H1 (cell line): Measurements from ENCODE around the gene SNX15. TPM values are rescaled to one million over a fixed set of nuclear protein-coding genes. Genes with fewer than 3 reads are reported as not detected.

Experiments
- EGR1 ChIP-seq: IDR thresholded peaks from 2 replicates; pipeline ENCODE4 v1.6.1; 2011; ENCODE audit warnings: low read depth, low read length, borderline replicate concordance
- HDAC6 ChIP-seq: IDR thresholded peaks from one replicate; pipeline ENCODE4 v1.7.1; 2012; ENCODE audit warnings: low read depth, mild to moderate bottlenecking, inconsistent platforms, low read length, moderate library complexity
- JUND ChIP-seq: IDR thresholded peaks from 2 replicates; pipeline ENCODE4 v1.6.1; 2011; ENCODE audit warnings: mild to moderate bottlenecking, improper control_type of control experiment, low read length
- polyA plus RNA-seq, 7 experiments: library from polyadenylated mRNA; depleted of rRNA in 3 of 7; stranded (reverse) in 5 of 7; unstranded in 2 of 7; fragments of >200 nt in 5 of 7; fragments of 200-250 nt in 2 of 7; gene quantifications; 1 replicate in 5 of 7; 2 replicates in 1 of 7; 4 replicates in 1 of 7; pipeline versions ENCODE4 v1.2.1 to v1.2.3, GENCODE V29; 2011 to 2013; ENCODE audit warnings: missing spikeins in 2 of 7, mixed read lengths in 2 of 7
- total RNA-seq: library from RNA; stranded (reverse); fragmentation: NEBNext Ultra II Directional; extraction: Animal tissue kit (Norgen Biotek cat#: 25700); gene quantifications from 2 replicates; pipeline ENCODE4 v1.2.1, GENCODE V29; 2021

Gene SNX15
- total and polyA plus RNA-seq, 2 of the 8 experiments (the other 6 are each of a cell fraction or from before 2014, with no cell fraction given), result 13.0 to 18.3 TPM

GRCh38 chr11:65034423-65034822 lies 7.2 kb downstream of the SNX15 start (continued):
- TF ChIP-seq EGR1, result no peak
- TF ChIP-seq HDAC6, result no peak
- TF ChIP-seq JUND, result no peak
